Adrenal gland (tissue), 5 donors: ENCODE results near the gene ADAM30.

Experiments
- POLR2A ChIP-seq, 2 donors: fragments of 450-650 bp; IDR thresholded peaks; one replicate each; pipeline ENCODE4 v1.6.1; 2017; ENCODE audit warnings: antibody characterized with exemption in 2 of 2, mild to moderate bottlenecking in 2 of 2, moderate library complexity in 1 of 2
- TF ChIP-seq, protein P1 (sequence below), 6 experiments: fragments of 450-650 bp in 4 of 6; fragments of 200-600 bp in 2 of 6; sonication (generic) in 1 of 6; IDR thresholded peaks; 1 replicate in 5 of 6; 2 replicates in 1 of 6; pipeline versions ENCODE4 v1.5.1 to v1.8.0; 2016 to 2021; ENCODE audit warnings: antibody characterized with exemption in 6 of 6, mild to moderate bottlenecking in 2 of 6, moderate library complexity in 1 of 6
- donor health status: DM: no; HTN: no; CAD: no.

DNA sequence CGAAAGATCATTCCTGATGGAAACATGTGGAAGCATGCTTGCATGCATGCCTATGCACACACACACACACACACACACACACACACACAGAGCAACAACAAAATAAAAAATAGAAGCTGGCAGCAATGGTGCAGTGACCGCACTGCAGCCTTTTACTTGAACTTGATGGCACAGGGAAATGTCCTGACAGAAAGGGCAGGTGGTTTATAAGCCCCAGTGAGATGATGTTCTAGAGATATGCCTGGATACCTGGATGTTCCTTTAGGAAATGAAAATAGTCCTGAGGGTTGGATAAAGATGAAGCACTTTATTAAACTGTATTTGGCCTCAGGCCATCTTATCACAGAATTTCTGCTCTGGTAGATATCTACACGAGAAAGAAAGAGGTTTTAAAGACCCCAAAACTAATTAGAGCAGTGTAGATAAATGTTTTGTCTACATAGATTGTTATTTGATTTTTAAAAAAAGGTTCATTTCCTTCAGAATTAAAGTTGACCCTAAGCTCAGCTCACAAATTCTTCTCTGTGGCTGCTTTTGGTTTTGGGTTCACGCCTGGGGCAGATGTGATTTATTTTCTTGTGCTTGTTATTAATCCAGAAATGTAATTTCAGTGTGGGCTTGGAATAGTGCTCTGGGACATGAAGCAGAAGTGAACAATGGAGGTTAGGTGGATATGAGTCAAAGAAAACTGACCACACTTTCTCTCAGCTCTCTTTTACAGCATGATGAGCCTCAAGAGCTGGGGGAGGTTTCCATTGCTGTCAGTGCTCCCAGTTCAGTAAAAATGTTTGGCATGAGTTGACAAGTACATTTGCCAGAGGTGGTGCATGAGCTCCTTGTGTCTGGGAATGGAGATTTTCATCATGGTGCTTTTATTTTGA lies 22.9 kb downstream of the ADAM30 start:
- TF ChIP-seq, protein P1, sequence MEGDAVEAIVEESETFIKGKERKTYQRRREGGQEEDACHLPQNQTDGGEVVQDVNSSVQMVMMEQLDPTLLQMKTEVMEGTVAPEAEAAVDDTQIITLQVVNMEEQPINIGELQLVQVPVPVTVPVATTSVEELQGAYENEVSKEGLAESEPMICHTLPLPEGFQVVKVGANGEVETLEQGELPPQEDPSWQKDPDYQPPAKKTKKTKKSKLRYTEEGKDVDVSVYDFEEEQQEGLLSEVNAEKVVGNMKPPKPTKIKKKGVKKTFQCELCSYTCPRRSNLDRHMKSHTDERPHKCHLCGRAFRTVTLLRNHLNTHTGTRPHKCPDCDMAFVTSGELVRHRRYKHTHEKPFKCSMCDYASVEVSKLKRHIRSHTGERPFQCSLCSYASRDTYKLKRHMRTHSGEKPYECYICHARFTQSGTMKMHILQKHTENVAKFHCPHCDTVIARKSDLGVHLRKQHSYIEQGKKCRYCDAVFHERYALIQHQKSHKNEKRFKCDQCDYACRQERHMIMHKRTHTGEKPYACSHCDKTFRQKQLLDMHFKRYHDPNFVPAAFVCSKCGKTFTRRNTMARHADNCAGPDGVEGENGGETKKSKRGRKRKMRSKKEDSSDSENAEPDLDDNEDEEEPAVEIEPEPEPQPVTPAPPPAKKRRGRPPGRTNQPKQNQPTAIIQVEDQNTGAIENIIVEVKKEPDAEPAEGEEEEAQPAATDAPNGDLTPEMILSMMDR (IDR thresholded peaks at IDR 0.05): no peak
- TF ChIP-seq POLR2A (IDR thresholded peaks at IDR 0.05): no peak
